ENCODE results near the gene RITA1.

DNA sequence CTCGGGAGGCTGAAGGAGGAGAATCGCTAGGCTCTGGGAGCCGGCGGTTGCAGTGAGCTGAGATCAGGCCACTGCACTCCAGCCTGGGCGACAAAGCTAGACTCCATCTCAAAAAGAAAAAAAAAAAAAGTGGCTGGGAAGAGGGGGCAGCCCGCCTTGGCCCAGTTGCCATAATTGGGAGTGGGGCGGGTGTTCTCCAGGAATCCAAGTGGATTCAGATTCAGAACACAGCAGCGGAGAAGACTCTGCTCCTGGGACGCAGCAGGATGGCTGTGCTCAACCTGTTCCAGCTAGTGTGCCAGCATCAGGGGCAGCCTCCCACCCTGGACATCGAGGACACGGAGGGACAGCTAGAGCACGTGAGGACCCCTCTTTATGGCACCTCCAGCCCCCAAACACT, 30.5 kb upstream of the RITA1 start:
- TF ChIP-seq POLR2AphosphoS5 (IDR thresholded peaks at IDR 0.05; ENCODE audit: low read depth, low read length) (no peak), EZH2 (IDR thresholded peaks at IDR 0.05) (no peak), POLR2A (IDR thresholded peaks at IDR 0.05; ENCODE audit: borderline replicate concordance, extremely low read depth, insufficient read depth, insufficient read length) (no peak), CTCF (IDR thresholded peaks at IDR 0.05 in 2 of 3, conservative IDR thresholded peaks at IDR 0.05 in 1 of 3; ENCODE audit: borderline replicate concordance in 1 of 3, insufficient read depth in 1 of 3, low read depth in 2 of 3, low read length in 2 of 3) (no peak)
